HG02970 (cell line): Measurements from ENCODE around the gene FAM241A.
A peak's percentile ranks its signal among the peaks of the same experiment; 100 is the strongest.
"Not testable (repeated sequence)": the region's sequence is repeated elsewhere in the genome, so short reads cannot be mapped to it uniquely, and the experiment has no call there.

Experiments
- ATAC-seq: cut with Tn5 transposase; IDR thresholded peaks from one replicate; pipeline ENCODE4 v1.9.1; 2021; ENCODE audit warnings: mild to moderate bottlenecking, moderate library complexity, moderate number of reproducible peaks; ENCODE audit not compliant: unreplicated experiment, low FRiP score

Gene FAM241A

GRCh38 chr4:112145326-112145789 is at the start of gene FAM241A:
Gene FAM241A, plus strand, starts transcription at chr4:112145454. Its CDS starts 127 bp downstream, at chr4:112145581.
- ATAC-seq: peak; percentile 85

- no peak for ATAC-seq
Measured at GRCh38 chr4:112098841-112099530, 46.3 kb upstream of the FAM241A start.

GRCh38 chr4:112099701-112100297 is 45.5 kb upstream of the FAM241A start:
- ATAC-seq: no peak

- no peak for ATAC-seq
Measured at GRCh38 chr4:112102875-112103370, 42.3 kb upstream of the FAM241A start.

- ATAC-seq: no peak
Measured at GRCh38 chr4:112105201-112105969, 39.9 kb upstream of the FAM241A start.

GRCh38 chr4:112109360-112110058 is 35.7 kb upstream of the FAM241A start:
- ATAC-seq: no peak

- no peak for ATAC-seq
Measured at GRCh38 chr4:112110059-112110425, 35.2 kb upstream of the FAM241A start.

- ATAC-seq: no peak
Measured at GRCh38 chr4:112111306-112111705, 33.9 kb upstream of the FAM241A start.

- ATAC-seq: not testable (repeated sequence)
Measured at GRCh38 chr4:112112095-112112494, 33.2 kb upstream of the FAM241A start.

GRCh38 chr4:112112590-112113170 is 32.6 kb upstream of the FAM241A start:
- no peak for ATAC-seq

GRCh38 chr4:112113864-112114263 is 31.4 kb upstream of the FAM241A start:
- ATAC-seq: no peak

- no peak for ATAC-seq
Measured at GRCh38 chr4:112114452-112114851, 30.8 kb upstream of the FAM241A start.

GRCh38 chr4:112118742-112119352 is 26.4 kb upstream of the FAM241A start:
- no peak for ATAC-seq

GRCh38 chr4:112119353-112119783 is 25.9 kb upstream of the FAM241A start:
- ATAC-seq: no peak

- no peak for ATAC-seq
Measured at GRCh38 chr4:112120021-112120420, 25.2 kb upstream of the FAM241A start.

GRCh38 chr4:112125416-112125815 is 19.8 kb upstream of the FAM241A start:
- ATAC-seq: no peak

- no peak for ATAC-seq
Measured at GRCh38 chr4:112127048-112127637, 18.1 kb upstream of the FAM241A start.

GRCh38 chr4:112127803-112128202 is 17.5 kb upstream of the FAM241A start:
- ATAC-seq: no peak

- ATAC-seq: no peak
Measured at GRCh38 chr4:112128452-112128851, 16.8 kb upstream of the FAM241A start.
